KBM-7 (cell line): Measurements from ENCODE around the gene NCAPH2.

ENCODE experiments used
- DNase-seq: peaks from one replicate; pipeline ENCODE4 v3.0.0-alpha.2; 2015
- in situ Hi-C: fragments of 300-500 bp; cut with MboI; formaldehyde crosslinking; loops from 2 replicates; pipeline ENCODE4 v1.14.3; 2020; ENCODE audit warnings: low sequenced_read_pairs, low pct_unique_long_range_greater_than_20kb, mixed read lengths

NCAPH2 gene

GRCh38 chr22:50473855-50474671 is 34.0 kb upstream of the NCAPH2 start:
- peak; percentile 30 for DNase-seq
- in situ Hi-C loops: no loop called here

GRCh38 chr22:50474710-50475651 is 33.0 kb upstream of the NCAPH2 start, which contains the start of gene SBF1:
Gene SBF1, minus strand, starts transcription at chr22:50475035. Its CDS starts 195 bp downstream, at chr22:50474840.
- DNase-seq: peak; percentile 83
- in situ Hi-C loops: no loop called here

GRCh38 chr22:50475652-50476002 is 32.4 kb upstream of the NCAPH2 start:
- DNase-seq: no peak
- in situ Hi-C loops: no loop called here

DNA sequence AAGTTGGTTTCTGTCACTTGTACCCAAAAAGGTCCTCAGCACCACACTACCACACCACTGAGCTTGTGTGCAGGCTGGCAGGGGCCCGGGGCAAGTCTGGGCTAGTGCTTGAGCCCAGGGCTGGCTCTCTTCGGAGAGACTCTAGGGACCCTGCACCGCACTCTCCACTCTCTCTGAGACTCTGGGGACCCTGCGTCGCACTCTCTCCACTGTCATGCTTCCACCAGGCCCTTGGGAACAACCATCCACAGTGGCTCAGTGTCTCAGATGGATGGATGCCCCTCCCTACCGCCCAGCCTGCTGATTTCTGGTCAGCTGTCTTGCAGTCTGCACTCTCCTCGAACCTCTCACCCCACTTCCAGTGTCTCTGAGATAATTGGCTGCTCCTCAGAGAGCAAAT is 31.2 kb upstream of the NCAPH2 start:
- in situ Hi-C loops: no loop called here
- DNase-seq: no peak

DNA sequence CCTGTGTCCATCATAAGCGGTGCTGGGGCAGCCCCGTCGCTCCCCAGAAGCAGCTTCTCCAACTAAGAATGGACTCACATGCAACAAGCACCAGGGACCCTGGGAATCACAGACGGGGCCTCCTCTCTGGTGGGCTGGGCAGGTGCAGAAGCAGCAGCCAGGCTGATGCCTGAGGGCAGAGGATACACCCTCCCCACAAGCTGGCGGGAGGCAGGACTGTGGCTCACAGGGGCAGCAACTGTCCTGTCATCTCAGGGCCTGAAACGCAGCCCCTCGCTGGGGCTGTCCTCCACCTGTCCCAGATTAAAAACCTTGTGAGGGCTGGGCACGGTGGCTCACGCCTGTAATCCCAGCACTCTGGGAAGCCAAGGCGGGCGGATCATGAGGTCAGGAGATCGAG is 30.1 kb upstream of the NCAPH2 start:
- in situ Hi-C loops: no loop called here
- no peak for DNase-seq

- in situ Hi-C loops: loop anchor here (10.0 kb wide), 1 partner anchor 45 kb away; no protein-coding TSS in a partner anchor
These were observed 28.3 kb upstream of the NCAPH2 start for GRCh38 chr22:50479721-50480120.

DNA sequence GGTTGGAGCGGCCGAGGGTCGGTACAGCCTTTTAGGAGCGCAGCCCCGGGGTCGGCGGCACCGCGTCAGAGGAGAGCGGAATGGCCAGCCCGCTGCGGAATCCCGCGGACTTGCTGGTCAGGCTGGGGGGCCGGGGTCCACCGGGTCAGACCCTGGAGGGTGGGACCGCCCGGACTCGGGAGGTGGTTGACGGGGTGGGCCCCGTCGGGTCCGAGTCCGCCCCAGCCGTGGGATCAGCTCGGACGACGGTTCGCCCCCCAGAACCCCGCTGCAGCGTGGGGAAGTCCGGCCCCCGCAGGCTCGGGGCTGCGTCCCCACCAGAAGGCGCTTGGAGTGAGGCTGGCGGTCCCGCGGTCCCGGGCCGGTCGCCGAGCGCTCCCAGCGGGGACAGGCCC is 27.0 kb upstream of the NCAPH2 start:
- no peak for DNase-seq
- in situ Hi-C loops: loop anchor here (10.0 kb wide), 1 partner anchor 46 kb away; no protein-coding TSS in a partner anchor

More at GRCh38 chr22:50479721-50480120, 28.3 kb upstream of the NCAPH2 start:
- no peak for DNase-seq

DNA sequence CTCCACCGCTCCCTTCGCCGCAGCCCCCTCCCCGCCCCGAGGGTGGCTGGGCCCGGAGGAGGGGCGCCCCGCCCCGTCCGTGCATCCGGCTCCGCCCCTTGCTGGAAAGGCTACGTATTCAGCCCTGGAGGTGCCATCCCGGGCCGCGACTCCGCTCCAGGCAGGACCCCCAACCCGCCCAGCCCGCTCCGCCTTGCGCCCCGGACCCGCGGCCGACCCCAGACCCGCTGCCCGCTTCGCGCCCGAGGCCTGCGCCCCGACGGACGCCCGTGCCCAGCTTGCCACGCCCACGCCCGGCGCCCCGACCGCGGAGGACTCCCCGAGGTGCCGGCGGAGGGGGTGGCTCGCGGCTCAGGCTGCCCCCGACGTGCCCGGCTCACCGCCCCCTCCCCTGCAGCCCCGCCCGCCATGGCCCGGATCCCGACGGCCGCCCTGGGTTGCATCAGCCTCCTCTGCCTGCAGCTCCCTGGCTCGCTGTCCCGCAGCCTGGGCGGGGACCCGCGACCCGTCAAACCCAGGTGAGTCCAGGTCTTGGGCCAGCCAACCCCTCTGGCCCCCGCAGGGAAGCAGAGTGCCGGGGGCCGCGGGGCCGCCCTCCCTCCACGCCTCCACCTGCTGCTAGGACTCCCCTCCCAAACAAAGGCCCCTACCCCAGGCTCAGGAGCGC is 26.5 kb upstream of the NCAPH2 start, which contains the start of gene ADM2:
Gene ADM2 (plus strand): TSS at position 104 of the 667 bp plus-strand sequence. CDS start 305 bp downstream, at position 409.
- in situ Hi-C loops: loop anchor here (10.0 kb wide), 1 partner anchor 47 kb away; no protein-coding TSS in a partner anchor
- no peak for DNase-seq

DNA sequence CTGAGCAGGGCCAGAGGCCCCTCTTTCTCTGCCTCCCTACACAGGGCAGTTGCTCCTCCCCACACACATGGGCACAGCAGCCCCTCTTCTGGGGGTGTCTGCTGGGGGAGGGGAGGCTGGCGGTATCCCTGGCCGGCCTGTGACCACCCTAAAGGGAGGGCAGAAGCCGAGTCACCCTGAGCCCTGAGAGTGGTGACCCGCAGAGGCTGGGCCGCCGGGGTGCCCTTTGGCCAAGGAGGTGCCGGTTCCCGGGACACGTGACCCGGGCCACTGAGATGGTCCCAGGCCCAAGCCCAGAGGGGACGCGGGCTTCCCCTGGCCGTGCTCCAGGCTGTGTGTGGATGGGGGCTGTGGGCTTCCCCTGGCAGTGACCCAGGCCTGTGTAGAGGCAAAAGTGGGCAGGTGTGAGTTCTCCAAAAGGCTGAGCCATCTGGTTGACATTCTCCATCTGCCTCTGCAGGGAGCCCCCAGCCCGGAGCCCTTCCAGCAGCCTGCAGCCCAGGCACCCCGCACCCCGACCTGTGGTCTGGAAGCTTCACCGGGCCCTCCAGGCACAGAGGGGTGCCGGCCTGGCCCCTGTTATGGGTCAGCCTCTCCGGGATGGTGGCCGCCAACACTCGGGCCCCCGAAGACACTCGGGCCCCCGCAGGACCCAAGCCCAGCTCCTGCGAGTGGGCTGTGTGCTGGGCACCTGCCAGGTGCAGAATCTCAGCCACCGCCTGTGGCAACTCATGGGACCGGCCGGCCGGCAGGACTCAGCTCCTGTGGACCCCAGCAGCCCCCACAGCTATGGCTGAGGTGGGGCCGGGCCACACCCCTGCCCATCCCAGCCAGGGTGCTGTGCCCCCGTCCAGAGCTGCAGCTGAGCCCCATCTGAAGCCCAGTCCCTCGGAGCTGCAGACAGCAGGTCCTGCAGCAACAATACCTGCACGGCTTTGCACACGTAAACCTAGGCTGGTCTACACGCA is 25.6 kb upstream of the NCAPH2 start:
- DNase-seq: no peak
- in situ Hi-C loops: loop anchor here (10.0 kb wide), 1 partner anchor 48 kb away; no protein-coding TSS in a partner anchor

- in situ Hi-C loops: loop anchor here (10.0 kb wide), 1 partner anchor 48 kb away; no protein-coding TSS in a partner anchor
These were observed 24.9 kb upstream of the NCAPH2 start for GRCh38 chr22:50483106-50483505.

GRCh38 chr22:50483556-50483955 is 24.5 kb upstream of the NCAPH2 start:
- in situ Hi-C loops: loop anchor here (10.0 kb wide), 1 partner anchor 49 kb away; no protein-coding TSS in a partner anchor

More at GRCh38 chr22:50483106-50483505, 24.9 kb upstream of the NCAPH2 start:
- DNase-seq: no peak

DNA sequence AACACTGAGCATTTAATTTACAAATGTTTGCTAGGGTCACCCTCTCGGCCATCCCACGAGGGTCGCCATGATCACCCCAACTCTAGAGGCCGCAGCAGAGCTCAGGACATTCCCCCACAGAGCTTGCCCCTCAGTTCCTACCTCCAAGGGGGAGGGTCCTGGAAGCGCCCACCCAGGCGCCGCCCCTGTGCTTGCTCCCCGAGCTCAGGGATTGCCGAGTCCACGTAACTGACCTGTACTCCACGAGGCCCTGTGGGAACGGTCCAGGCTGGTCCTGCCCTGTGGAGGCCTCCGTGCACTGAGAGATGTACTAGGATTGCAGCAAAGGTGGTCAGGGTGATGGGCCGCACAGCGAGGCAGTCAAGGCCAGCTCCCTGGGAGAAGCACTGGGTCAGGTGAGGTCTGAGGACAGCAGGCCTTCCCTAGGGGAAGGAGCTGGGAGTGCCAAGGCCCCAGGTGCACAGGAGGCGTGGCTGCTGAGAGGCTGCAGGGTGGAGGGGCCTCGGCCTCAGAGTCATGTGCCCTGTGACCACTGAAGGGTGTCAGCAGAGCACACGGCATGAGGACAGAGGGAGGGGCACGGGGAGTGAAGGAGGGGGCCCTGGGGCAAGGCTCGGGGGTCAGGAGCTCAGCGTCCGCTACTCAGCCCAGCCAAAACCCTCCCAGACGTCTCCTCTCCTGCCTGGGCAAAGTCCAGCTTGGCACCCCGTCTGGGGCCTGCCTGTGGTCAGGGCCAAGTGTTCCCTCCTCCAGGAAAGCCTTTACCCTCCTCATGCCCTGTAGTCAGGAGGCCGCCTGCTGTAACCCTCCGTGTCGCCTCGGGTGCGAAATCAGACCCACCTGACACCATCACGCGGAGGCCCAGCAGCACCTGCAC is 23.8 kb upstream of the NCAPH2 start:
- no peak for DNase-seq
- in situ Hi-C loops: loop anchor here (10.0 kb wide), 1 partner anchor 49 kb away; no protein-coding TSS in a partner anchor

More at GRCh38 chr22:50483556-50483955, 24.5 kb upstream of the NCAPH2 start:
- no peak for DNase-seq

DNA sequence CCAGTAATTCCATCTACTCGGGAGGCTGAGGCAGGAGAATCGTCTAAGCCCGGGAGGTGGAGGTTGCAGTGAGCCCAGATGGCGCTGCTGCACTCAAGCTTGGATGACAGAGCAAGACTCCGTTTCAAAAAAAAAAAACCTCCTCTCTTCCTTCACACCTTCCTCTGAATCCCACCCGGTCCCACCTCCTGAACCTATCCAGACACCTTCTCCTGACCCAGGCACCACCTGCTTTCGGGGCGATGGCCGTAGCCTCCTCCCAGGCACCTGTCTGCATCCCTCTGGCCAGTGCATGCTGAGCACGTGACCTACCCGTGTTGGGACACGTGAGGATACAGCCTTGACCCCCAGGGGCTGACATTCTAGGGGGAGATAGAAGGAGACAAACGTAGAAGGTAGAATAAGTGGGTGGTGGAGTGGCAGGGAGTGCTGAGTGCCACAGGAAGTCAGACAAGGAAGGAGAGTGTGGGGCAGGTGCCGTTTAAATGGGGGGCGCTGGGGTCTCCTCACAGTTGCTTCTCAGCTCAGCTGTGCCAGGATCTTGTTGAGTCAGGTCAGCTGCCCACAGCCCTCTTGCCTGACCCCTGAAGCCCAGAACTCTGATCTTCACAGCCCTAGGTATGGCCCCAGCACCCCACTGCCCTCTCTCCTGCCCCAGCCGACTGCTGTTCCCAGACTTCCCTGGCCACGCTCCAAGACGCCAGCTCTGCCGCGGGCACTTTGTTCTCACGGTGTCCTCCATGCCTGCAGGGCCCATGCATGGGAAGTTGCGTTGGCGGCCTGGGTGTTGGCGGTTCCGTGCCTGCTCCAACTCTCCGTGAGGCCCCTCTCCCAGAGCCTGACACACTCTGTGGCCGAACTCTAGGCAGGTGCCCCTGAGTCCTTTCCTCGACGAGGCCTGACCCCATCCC is 22.5 kb upstream of the NCAPH2 start:
- no peak for DNase-seq
- in situ Hi-C loops: loop anchor here (10.0 kb wide), 1 partner anchor 51 kb away; no protein-coding TSS in a partner anchor

DNA sequence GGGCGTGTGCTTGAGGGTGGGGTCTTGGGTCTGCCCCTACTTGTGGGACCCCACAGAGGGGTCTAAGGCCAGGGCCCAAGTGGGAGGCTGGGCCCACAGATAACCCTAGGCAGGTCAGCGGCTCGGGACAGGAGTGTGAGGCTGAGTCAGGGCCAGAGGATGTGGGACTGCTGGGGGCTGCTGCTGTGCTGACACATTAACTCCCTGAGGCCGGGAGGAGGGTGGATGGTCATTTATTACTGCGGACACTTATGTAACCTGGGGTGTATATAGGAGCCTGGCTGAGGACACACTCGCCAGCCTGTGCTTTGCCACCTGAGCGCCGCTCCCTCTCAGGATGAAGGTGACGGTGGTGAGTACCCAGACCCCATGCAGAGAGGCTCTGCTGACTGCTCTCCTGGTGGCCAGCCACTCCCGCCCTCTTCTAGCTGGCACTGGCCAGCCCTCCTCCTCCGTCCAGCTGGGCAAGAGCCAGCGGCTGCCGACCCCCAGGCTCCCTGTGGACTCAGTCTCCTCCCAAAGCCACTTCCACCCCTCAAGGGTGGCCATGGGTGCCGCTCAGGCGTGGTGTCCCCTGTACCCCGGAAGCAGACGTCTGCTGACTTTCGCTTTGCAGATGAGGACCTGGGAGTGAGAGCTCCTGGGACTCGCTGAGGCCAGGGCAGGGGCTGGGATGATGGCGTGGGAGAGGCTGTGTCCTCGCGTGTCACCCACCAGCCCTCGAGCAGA is 21.3 kb upstream of the NCAPH2 start, which contains the start of gene MIOX:
Gene MIOX (plus strand): TSS at position 299 of the 729 bp plus-strand sequence. CDS start 39 bp downstream, at position 338.
- in situ Hi-C loops: loop anchor here (10.0 kb wide), 1 partner anchor 52 kb away; no protein-coding TSS in a partner anchor
- no peak for DNase-seq
